A549 (cell line): ENCODE data around the gene ZDHHC19. TPM values are rescaled to one million over a fixed set of nuclear protein-coding genes. Genes with fewer than 3 reads are reported as not detected.
"Not testable (repeated sequence)": the region's sequence is repeated elsewhere in the genome, so short reads cannot be mapped to it uniquely, and the experiment has no call there.

Experiments used
- ATAC-seq, 2 experiments: fragments of 200-7000 bp in 1 of 2; fragments of >200 bp in 1 of 2; cut with Nextera tagmentation in 1 of 2; cut with Tn5 transposase in 1 of 2; 3 replicates each; pipeline versions ENCODE4 v1.8.0 to v1.9.1; 2018 to 2020; ENCODE audit warnings: mild to moderate bottlenecking in 1 of 2, moderate library complexity in 1 of 2
- CTCF ChIA-PET: fragments of 300-600 bp; sonication (Branson Sonifier 250); formaldehyde crosslinking; extraction: SDS; loops from one replicate; lab custom pipeline; 2021; ENCODE audit warnings: antibody characterized with exemption, inconsistent platforms; lab: Yijun Ruan, JAX
- POLR2A ChIA-PET: fragments of 350-600 bp; formaldehyde crosslinking; extraction: SDS; loops from one replicate; lab custom pipeline; 2021; ENCODE audit warnings: antibody characterized with exemption, inconsistent platforms; lab: Yijun Ruan, JAX
- DNase-seq, 2 experiments: peaks; one replicate each; pipeline versions ENCODE4 v3.0.0 to v3.0.0-alpha.2; 2011 to 2016; ENCODE audit warnings: low read depth in 1 of 2, low spot score in 1 of 2
- FAIRE-seq: peaks from 2 replicates; lab custom pipeline; 2011; peaks lifted over from hg19 to GRCh38; lab: Jason Lieb, UNC
- H3K27ac ChIP-seq, 2 experiments: fragments of >200 bp; sonication (Bioruptor Twin); formaldehyde crosslinking; 3 replicates each; pipeline ENCODE4 v1.5.1; 2016 to 2017
- H3K4me1 ChIP-seq: fragments of >200 bp; sonication (Bioruptor Twin); formaldehyde crosslinking; 3 replicates; pipeline ENCODE4 v1.6.1; 2016
- H3K4me2 ChIP-seq: fragments of >200 bp; sonication (Bioruptor Twin); formaldehyde crosslinking; 3 replicates; pipeline ENCODE4 v1.6.1; 2016
- H3K4me3 ChIP-seq: fragments of >200 bp; sonication (Bioruptor Twin); formaldehyde crosslinking; 3 replicates; pipeline ENCODE4 v1.5.1; 2016
- H3K9me3 ChIP-seq: fragments of >200 bp; sonication (Bioruptor Twin); formaldehyde crosslinking; 3 replicates; pipeline ENCODE4 v1.6.1; 2016
- ATOH8 ChIP-seq: fragments of 250-450 bp; sonication (Bioruptor Pico); IDR thresholded peaks from 2 replicates; pipeline ENCODE4 v1.5.0; 2020; ENCODE audit warnings: low read depth, mild to moderate bottlenecking, moderate library complexity
- BHLHE40 ChIP-seq: IDR thresholded peaks from 2 replicates; pipeline ENCODE4 v1.6.1; 2012; ENCODE audit warnings: low read depth, low read length, inconsistent platforms
- CEBPB ChIP-seq, 2 experiments: fragments of >200 bp in 1 of 2; sonication (Bioruptor Twin) in 1 of 2; formaldehyde crosslinking in 1 of 2; IDR thresholded peaks; 2 replicates each; pipeline ENCODE4 v1.6.1; 2012 to 2016
- CTCF ChIP-seq: fragments of >200 bp; sonication (Bioruptor Twin); formaldehyde crosslinking; IDR thresholded peaks from 3 replicates; pipeline ENCODE4 v1.5.1; 2016
- EHF ChIP-seq: fragments of 250-450 bp; sonication (Bioruptor Pico); IDR thresholded peaks from 2 replicates; pipeline ENCODE4 v1.5.0; 2020; ENCODE audit warnings: mild to moderate bottlenecking
- EHMT2 ChIP-seq: fragments of 200-600 bp; sonication (generic); IDR thresholded peaks from 2 replicates; pipeline ENCODE4 v1.6.1; 2016; ENCODE audit warnings: antibody characterized with exemption, low read depth, mild to moderate bottlenecking, moderate library complexity
- ESRRA ChIP-seq: fragments of 150-350 bp; IDR thresholded peaks from 2 replicates; pipeline ENCODE4 v1.6.1; 2014; ENCODE audit warnings: mild to moderate bottlenecking, low read length, borderline replicate concordance
- FOXS1 ChIP-seq: fragments of 250-450 bp; sonication (Bioruptor Pico); IDR thresholded peaks from 2 replicates; pipeline ENCODE4 v1.5.0; 2020; ENCODE audit warnings: mild to moderate bottlenecking, moderate library complexity
- KDM1A ChIP-seq: fragments of 200-600 bp; sonication (generic); IDR thresholded peaks from 2 replicates; pipeline ENCODE4 v1.6.1; 2016; ENCODE audit warnings: low read depth, mild to moderate bottlenecking
- KDM5A ChIP-seq: fragments of 200-600 bp; sonication (generic); IDR thresholded peaks from 2 replicates; pipeline ENCODE4 v1.6.1; 2016; ENCODE audit warnings: antibody characterized with exemption, mild to moderate bottlenecking
- MAFK ChIP-seq: fragments of 450-650 bp; IDR thresholded peaks from 2 replicates; pipeline ENCODE4 v1.6.1; 2014; ENCODE audit not compliant: partially characterized antibody
- PBX3 ChIP-seq: IDR thresholded peaks from 2 replicates; pipeline ENCODE4 v1.6.1; 2012
- PHF8 ChIP-seq: fragments of 200-600 bp; sonication (generic); IDR thresholded peaks from 2 replicates; pipeline ENCODE4 v1.6.1; 2016; ENCODE audit warnings: low read depth, mild to moderate bottlenecking, antibody characterized with exemption, moderate library complexity, borderline replicate concordance
- POLR2A ChIP-seq: IDR thresholded peaks from 2 replicates; pipeline ENCODE4 v1.6.1; 2012; ENCODE audit warnings: mild to moderate bottlenecking, low read length
- RAD21 ChIP-seq, 2 experiments: fragments of >200 bp in 1 of 2; sonication (Bioruptor Twin) in 1 of 2; formaldehyde crosslinking in 1 of 2; IDR thresholded peaks in 1 of 2; conservative IDR thresholded peaks in 1 of 2; 2 replicates in 1 of 2; 3 replicates in 1 of 2; pipeline ENCODE4 v1.6.1; 2012 to 2018; ENCODE audit warnings: inconsistent platforms in 1 of 2
- RARB ChIP-seq: fragments of 250-450 bp; sonication (Bioruptor Pico); IDR thresholded peaks from 2 replicates; pipeline ENCODE4 v1.8.0; 2021; ENCODE audit warnings: mild to moderate bottlenecking, moderate library complexity
- SREBF2 ChIP-seq: fragments of 450-650 bp; IDR thresholded peaks from 2 replicates; pipeline ENCODE4 v1.6.1; 2014; ENCODE audit warnings: mild to moderate bottlenecking, moderate library complexity
- ZC3H11A ChIP-seq: fragments of 450-650 bp; IDR thresholded peaks from 2 replicates; pipeline ENCODE4 v1.6.1; 2014; ENCODE audit warnings: antibody characterized with exemption, mild to moderate bottlenecking
- ZFP36 ChIP-seq: fragments of 450-650 bp; IDR thresholded peaks from 2 replicates; pipeline ENCODE4 v1.6.1; 2014; ENCODE audit warnings: borderline replicate concordance; ENCODE audit not compliant: partially characterized antibody
- ZNF302 ChIP-seq: fragments of 250-450 bp; sonication (Bioruptor Pico); IDR thresholded peaks from 2 replicates; pipeline ENCODE4 v1.9.0; 2021; ENCODE audit warnings: inconsistent platforms, mild to moderate bottlenecking, moderate library complexity
- ZSCAN20 ChIP-seq: fragments of 250-450 bp; sonication (Bioruptor Pico); IDR thresholded peaks from 2 replicates; pipeline ENCODE4 v1.8.0; 2022; ENCODE audit warnings: mild to moderate bottlenecking, moderate library complexity
- WGBS: methylation state at CpG from one replicate; pipeline ENCODE4 v1.1.6; 2017; ENCODE audit errors: missing lambda C conversion rate; 5-methylcytosine and 5-hydroxymethylcytosine counted together
- polyA plus RNA-seq, 4 experiments: library from polyadenylated mRNA; depleted of rRNA in 3 of 4; stranded (reverse); fragments of >200 nt; fragmentation: RNase III in 1 of 4; extraction: RNeasy Plus Mini Kit Qiagen cat#74134 plus additional on column Dnase treatment in 1 of 4; gene quantifications; 2 replicates in 3 of 4; 3 replicates in 1 of 4; pipeline ENCODE4 v1.2.3, GENCODE V29; 2011 to 2017

Gene ZDHHC19
- polyA plus RNA-seq, 2 of the 4 experiments (the other 2 are of a cell fraction), result 0.15 TPM; not detected in 1

GRCh38 chr3:196174652-196175051, 36.5 kb downstream of the ZDHHC19 start:
- WGBS, result 40% methylated on average over 2 of the region's 3 CpGs
- POLR2A ChIA-PET, result no interaction called here
- no peak for FAIRE-seq

GRCh38 chr3:196170296-196170695, 40.9 kb downstream of the ZDHHC19 start:
- POLR2A ChIA-PET, result interaction anchor here (0.6 kb wide), 1 partner anchor 78 kb away, joined by 3 read pairs; no protein-coding TSS in a partner anchor
- 85% methylated on average over 12 of the region's 12 CpGs for WGBS

More at GRCh38 chr3:196174652-196175051, 36.5 kb downstream of the ZDHHC19 start:
- no peak overlapping the region for H3K4me3 ChIP-seq
- TF ChIP-seq ZC3H11A (no peak), MAFK (no peak), BHLHE40 (no peak), SREBF2 (no peak), POLR2A (no peak), ATOH8 (CRISPR knock-in tag) (no peak), RARB (CRISPR knock-in tag) (no peak), CTCF (no peak), PHF8 (no peak), EHMT2 (no peak), FOXS1 (no peak), PBX3 (no peak), CEBPB (IDR thresholded peaks at IDR 0.05) (no peak), ZNF302 (no peak), KDM5A (no peak), ZFP36 (no peak), ESRRA (no peak), ZSCAN20 (no peak), KDM1A (no peak), EHF (CRISPR knock-in tag) (no peak)
- TF ChIP-seq, all 56 proteins: peak for 0
- H3K4me2 ChIP-seq, result no peak overlapping the region
- no peak for ATAC-seq
- no peak overlapping the region for H3K27ac ChIP-seq
- no peaks in the 10 kb centered on the region for H3K4me1 ChIP-seq
- H3K9me3 ChIP-seq, result no peaks in the 10 kb centered on the region
- DNase-seq, result no peak
- CTCF ChIA-PET, result interaction anchor here (0.5 kb wide), 1 partner anchor 263 kb away, joined by 4 read pairs; no protein-coding TSS in a partner anchor

GRCh38 chr3:196169836-196170240, 41.4 kb downstream of the ZDHHC19 start:
- TF ChIP-seq BHLHE40, result no peak
- TF ChIP-seq RAD21 (conservative IDR thresholded peaks at IDR 0.05 in 1 of 2, IDR thresholded peaks at IDR 0.05 in 1 of 2), result no peak
- no peak for TF ChIP-seq EHF (CRISPR knock-in tag)
- DNase-seq (no peak), ATAC-seq (no peak), FAIRE-seq (no peak)
- Histone ChIP-seq H3K9me3 (no peaks in the 10 kb centered on the region), H3K4me1 (no peaks in the 10 kb centered on the region), H3K27ac (no peak overlapping the region), H3K4me3 (no peak overlapping the region), H3K4me2 (no peak overlapping the region)
- POLR2A ChIA-PET, result interaction anchor here (0.6 kb wide), 1 partner anchor 77 kb away, joined by 3 read pairs; no protein-coding TSS in a partner anchor
- WGBS, result 100% methylated on average over 1 of the region's 5 CpGs
- CTCF ChIA-PET, result no interaction called here

More at GRCh38 chr3:196170296-196170695, 40.9 kb downstream of the ZDHHC19 start:
- H3K27ac ChIP-seq, DNase-seq, FAIRE-seq, H3K4me3 ChIP-seq, H3K4me2 ChIP-seq, H3K9me3 ChIP-seq, ATAC-seq, CTCF ChIA-PET, H3K4me1 ChIP-seq: not testable (repeated sequence)
